ENCODE measurements around the gene XXYLT1.
"Not testable (repeated sequence)": the region's sequence is repeated elsewhere in the genome, so short reads cannot be mapped to it uniquely, and the experiment has no call there.

The XXYLT1 gene

DNA sequence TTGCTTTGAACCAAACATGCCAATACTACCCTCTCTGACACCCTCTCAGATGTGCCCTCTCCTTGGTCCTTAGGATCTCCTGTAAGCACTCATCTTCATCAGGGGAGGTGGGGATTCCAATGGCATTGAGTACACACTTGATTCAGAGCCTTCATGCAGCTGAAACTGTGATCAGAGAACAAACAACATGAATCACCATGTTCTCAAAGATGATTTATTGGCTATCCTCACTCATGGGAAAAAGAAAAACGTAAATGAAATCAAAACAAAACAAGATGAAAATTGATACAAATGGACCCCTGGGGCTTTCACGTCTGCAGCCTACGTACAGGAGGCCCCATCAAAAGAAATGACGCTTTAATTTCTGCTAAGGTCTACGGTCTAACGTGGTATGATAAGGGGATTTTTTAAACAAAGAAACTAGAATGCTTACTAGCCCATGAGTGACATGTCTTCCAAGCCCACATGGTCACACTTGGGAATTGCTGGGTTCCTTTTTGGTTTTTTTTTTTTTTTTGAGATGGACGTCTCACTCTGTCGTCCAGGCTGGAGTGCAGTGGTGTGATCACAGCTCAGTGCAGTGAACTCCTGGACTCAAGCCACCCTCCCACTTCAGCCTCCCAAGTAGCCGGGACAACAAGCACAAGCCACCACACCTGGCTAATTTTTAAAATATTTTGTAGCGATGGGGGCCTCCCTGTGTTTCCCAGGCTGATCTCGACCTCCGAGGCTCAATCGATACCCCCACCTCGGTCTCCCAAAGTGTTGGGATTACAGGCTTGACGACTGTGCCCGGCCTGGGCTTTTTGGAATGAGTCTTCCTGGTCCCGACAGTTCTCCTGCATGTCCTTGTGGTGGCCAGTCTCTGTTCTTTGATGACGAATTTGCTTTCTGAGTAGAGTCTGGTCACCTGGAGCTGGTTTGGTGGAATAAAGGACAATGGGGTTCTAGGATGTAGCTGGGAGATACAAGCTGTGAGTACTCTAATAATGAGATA, 202.6 kb downstream of the XXYLT1 start:
- no peak for DNase-seq (ENCODE audit: low read depth in 1 of 2, low spot score in 1 of 2)

DNA sequence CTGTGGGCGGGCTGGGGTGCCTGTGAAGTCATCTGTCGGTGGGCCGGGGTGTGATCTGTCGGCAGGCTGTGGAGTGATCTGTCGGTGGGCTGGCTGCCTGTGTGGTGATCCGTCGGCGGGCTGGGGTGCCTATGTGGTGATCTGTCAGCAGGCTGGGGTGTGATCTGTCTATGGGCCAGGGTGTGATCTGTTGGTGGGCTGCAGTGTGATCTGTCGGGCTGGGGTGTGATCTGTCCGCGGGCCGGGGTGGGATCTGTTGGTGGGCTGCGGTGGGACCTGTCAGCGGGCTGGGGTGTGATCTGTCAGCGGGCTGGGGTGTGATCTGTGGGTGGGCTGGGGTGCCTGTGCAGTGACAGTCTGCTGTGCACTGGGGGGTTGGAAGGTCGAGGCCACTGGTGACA, 204.5 kb downstream of the XXYLT1 start:
- no peak for DNase-seq (ENCODE audit: low read depth in 1 of 2, low spot score in 1 of 2)

DNA sequence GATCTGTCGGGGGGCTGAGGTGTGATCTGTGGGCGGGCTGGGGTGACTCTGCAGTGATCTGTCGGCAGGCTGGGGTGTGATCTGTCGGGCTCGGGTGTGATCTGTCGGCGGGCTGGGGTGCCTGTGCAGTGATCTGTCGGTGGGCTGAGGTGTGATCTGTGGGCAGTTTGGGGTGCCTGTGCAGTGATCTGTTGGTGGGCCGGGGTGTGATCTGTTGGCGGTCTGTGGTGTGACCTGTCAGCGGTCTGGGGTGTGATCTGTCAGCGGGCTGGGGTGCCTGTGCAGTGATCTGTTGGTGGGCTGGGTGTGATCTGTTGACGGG, 205.1 kb downstream of the XXYLT1 start:
- DNase-seq (ENCODE audit: low read depth in 1 of 2, low spot score in 1 of 2), result no peak

DNA sequence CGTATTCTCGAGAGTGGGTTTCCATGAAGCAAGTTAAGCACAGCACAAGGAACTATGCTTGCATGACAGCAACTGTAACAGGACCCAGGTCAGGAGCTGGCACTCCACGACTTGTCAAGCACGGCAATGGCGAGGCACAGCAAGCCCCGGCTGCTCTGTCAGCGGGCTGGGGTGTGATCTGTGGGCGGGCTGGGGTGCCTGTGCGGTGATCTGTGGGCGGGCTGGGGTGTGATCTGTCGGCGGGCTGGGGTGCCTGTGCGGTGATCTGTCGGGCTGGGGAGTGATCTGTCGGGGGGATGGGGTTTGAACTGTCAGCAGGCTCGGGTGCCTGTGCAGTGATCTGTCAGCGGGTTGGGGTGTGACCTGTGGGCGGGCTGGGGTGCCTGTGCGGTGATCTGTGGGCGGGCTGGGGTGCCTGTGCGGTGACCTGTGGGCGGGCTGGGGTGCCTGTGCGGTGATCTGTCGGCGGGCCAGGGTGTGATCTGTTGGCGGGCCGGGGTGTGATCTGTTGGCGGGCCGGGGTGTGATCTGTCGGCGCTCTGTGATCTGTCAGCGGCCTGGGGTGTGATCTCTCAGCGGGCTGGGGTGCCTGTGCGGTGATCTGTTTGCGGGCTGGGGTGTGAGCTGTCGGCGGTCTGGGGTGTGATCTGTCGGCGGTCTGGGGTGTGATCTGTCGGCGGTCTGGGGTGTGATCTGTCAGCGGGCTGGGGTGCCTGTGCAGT, 205.7 kb downstream of the XXYLT1 start:
- DNase-seq (ENCODE audit: low read depth in 1 of 2, low spot score in 1 of 2), result no peak

- no peak for DNase-seq (ENCODE audit: low read depth in 1 of 2, low spot score in 1 of 2)
These were observed 206.5 kb downstream of the XXYLT1 start for GRCh38 chr3:195064300-195064931.

DNA sequence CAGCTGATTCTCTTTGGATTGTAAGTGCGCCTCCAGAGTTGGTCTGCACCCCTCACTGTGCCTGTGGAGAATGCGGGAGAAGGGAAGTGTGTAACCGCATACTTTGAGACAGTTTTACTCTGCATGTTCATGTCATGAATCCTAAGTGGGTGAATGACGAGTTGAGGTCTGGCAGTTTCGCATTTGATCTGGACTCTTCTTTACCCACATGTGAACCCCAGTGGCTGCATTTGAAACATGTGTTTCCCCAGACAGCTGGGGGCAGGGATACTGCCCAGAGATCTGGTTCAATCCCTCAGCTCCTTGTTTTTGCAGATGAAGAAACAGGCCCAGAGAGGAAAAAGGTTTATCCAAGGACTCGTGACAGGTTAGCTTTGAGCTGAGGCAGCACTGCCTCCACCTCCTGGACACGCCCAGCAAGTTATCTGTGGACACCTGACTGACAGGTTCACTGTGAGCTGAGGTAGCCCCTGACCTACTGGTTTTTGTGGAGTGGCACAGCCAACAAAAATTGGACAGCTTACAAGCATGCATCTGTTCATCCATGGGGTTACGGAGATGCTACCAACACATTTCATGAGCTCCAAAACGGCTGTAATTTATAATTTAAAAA, 207.3 kb downstream of the XXYLT1 start:
- DNase-seq (ENCODE audit: low read depth in 1 of 2, low spot score in 1 of 2), result no peak

DNA sequence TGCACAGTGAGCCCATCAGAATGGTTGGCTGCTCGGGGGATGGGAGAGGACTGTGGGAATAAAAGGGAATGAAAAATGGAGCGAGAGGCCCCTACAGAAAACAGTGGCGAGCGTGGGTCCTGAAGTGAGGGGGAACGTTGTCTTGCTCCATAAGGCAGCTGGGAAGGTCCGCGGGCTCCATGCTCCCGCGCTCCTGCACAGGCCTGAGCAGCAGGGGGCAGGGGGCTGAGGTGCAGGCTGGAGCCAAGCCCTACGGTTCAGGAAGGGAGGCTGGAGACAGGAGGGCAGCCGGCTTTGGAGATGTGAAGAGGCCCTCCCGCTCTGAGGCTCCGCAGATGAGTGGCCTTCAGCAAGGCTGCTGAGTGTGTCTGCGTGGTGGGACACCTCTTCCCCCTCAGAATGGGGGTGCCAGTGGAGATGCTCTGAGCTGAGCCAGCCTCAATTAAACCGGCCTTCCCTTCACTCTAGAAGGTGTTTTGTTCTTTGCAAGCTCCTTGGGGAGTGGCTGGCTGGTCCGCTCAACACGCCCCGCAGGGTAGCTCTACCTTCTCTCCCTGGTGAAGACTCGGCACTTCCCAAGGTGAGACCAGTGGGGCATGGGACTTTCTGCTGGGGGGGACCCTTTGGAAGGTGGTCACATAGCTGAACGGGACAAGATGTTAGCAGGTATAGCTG, 208.0 kb downstream of the XXYLT1 start:
- no peak for DNase-seq (ENCODE audit: low read depth in 1 of 2, low spot score in 1 of 2)

GRCh38 chr3:195061756-195062655, 209.0 kb downstream of the XXYLT1 start:
- DNase-seq (ENCODE audit: low read depth in 1 of 2, low spot score in 1 of 2), result no peak

GRCh38 chr3:195060531-195061291, 210.2 kb downstream of the XXYLT1 start:
- no peak for DNase-seq (ENCODE audit: low read depth in 1 of 2, low spot score in 1 of 2)

DNA sequence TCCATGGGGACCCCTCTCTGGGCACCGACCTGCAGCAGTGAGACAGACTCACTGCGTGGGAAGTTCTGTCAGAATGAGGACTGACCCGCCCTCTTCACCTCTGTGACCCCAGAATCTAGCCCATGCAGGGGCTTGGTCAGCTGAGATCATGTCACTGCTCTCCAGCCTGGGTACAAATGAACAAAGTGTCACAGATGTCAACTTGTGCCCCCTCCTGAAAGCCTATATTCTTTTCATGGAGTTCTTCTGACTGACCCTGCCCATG, 210.8 kb downstream of the XXYLT1 start:
- DNase-seq (ENCODE audit: low read depth in 1 of 2, low spot score in 1 of 2), result no peak

DNA sequence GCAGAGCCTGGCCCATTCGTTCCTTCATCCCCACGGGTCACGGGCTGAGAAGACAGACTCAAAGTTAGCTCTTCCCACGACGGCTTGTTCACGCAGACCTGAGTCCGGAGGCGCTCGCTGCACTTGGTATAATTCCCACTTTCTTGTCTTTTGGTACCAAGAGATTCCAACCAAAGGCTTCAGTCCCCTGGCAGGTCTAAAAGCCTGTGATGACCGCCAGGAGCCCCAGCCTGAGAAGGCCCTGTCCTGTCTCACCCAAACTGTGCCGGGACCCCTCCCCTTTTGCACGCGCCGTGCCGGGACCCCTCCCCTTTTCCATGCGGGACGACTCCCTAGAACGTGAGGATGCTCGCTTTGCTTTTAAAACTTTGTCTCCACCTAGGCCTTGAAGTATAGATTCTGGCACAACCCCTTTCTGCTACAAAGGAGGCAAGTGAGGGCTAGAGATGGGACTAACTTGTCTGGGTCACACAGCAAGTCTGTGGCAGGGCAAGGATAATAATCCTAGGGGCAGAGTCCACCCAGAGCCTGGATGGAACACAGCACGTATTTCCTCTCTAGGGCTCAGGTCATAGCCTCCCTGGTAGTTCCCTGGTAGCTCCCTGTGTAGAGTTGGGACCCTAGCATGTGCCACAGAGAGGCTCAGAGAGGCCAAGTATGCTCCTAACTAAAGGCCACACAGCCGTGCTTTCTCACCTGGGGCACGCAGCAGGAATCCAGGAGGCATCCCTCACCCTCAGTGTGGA, 211.3 kb downstream of the XXYLT1 start:
- DNase-seq (ENCODE audit: low read depth in 1 of 2, low spot score in 1 of 2), result no peak

GRCh38 chr3:195059006-195059350, 212.0 kb downstream of the XXYLT1 start:
- no peak for DNase-seq (ENCODE audit: low read depth in 1 of 2, low spot score in 1 of 2)

DNA sequence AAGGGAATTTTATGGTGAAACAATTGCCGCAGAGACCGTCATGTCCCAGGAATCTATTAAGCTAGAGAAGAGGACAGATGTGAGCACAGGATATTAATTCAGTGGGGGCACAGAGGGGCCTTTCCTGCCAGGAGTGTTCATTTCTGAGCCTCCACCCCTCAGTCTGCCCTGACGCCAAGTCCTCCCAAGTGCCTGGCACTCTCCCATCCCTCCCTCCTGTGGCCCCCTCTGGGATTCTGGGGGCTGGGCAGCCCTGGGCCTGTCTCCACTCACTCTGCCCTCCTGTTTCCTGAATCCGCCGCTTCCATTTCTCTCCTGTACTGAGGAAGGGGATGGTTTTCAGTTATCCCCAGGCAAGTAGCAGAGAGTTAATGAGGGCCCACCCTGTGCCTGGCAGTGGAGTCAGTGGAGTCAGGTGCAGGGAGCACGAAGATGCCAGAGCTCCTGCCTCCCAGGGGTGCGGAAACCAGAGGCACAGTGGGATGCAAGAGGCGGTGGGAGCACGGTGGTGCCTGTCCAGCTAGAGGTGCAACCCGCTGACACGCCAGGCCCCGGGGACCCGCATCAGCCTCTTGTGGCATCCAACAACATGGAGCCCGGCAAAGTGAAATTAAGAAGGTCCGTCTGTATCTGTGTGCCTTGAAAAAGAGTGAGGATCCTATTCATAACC, 212.5 kb downstream of the XXYLT1 start:
- DNase-seq (ENCODE audit: low read depth in 1 of 2, low spot score in 1 of 2), result no peak

DNA sequence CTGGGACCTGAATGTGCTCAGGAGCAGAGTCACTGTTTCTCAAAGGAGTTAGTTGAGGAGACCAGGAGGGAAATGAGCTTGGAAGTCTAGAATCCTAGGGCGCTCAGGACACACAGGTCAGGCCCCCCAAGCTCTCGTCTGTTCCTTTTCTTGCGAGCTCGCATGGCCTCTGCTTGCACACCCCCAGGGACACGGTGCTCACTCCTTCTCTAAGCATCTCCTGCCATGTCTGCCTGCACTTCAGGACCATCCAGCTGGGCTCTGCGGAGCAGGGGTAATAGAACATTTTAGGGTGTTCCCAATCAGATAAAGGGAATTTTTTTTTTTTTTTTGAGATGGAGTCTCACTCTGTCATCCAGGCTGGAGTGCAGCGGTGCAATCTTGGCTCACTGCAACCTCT, 213.2 kb downstream of the XXYLT1 start:
- no peak for DNase-seq (ENCODE audit: low read depth in 1 of 2, low spot score in 1 of 2)

- DNase-seq (ENCODE audit: low read depth in 1 of 2, low spot score in 1 of 2), result no peak
These were observed 214.5 kb downstream of the XXYLT1 start for GRCh38 chr3:195056506-195056905.

GRCh38 chr3:195054311-195054710, 216.6 kb downstream of the XXYLT1 start:
- no peak for DNase-seq (ENCODE audit: low read depth in 1 of 2, low spot score in 1 of 2)

- DNase-seq (ENCODE audit: low read depth in 1 of 2, low spot score in 1 of 2), result no peak
These were observed 218.0 kb downstream of the XXYLT1 start for GRCh38 chr3:195052939-195053338.

GRCh38 chr3:195050296-195050695, 220.7 kb downstream of the XXYLT1 start:
- not testable (repeated sequence) for DNase-seq (ENCODE audit: low read depth in 1 of 2, low spot score in 1 of 2)

Data from stimulated activated CD4-positive, alpha-beta T cell treated with anti-CD3 and anti-CD28 coated beads, Interleukin-15, amount 100 ng/mL, for 1 hour (primary cell).